ENCODE measurements around the gene ZFTA.
A peak's percentile ranks its signal among the peaks of the same experiment; 100 is the strongest.

The ZFTA gene

DNA sequence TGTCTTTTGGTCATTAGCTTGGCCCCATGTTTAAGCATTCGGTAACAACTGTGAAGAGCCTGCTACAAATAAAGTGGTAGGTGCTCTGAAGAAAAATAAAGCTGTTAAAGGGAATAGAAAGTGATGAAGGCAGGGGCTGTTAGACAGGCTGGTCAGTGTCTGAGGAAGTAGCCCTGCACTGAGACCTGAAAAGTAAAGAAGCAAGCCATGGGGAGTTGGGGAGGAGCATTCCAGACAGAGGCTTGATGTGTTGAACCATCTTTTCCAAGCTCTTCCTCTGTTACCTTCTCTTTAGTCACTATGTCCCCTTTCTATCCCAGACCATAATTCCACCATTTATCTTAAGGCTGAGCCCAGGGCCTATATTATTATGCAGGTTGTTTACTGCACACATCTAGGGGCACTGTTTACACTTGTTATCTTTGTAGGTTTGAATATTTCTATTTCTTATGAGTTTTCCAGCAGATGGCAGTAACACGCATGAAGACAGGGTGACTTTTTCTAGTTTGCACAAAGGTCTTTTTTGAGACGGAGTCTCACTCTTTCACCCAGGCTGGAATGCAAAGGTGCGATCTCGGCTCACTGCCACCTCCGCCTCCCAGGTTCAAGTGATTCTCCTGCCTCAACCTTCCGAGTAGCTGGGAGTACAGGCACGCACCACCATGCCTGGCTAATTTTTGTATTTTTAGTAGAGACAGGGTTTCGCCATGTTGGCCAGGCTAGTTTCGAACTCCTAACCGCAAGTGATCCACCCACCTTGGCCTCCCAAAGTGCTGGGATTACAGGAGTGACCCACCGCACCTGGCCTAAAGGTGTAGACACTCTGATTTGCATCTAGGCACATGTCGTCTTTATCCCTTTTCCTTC lies 23.0 kb downstream of the ZFTA start:
- no peak for DNase-seq

DNA sequence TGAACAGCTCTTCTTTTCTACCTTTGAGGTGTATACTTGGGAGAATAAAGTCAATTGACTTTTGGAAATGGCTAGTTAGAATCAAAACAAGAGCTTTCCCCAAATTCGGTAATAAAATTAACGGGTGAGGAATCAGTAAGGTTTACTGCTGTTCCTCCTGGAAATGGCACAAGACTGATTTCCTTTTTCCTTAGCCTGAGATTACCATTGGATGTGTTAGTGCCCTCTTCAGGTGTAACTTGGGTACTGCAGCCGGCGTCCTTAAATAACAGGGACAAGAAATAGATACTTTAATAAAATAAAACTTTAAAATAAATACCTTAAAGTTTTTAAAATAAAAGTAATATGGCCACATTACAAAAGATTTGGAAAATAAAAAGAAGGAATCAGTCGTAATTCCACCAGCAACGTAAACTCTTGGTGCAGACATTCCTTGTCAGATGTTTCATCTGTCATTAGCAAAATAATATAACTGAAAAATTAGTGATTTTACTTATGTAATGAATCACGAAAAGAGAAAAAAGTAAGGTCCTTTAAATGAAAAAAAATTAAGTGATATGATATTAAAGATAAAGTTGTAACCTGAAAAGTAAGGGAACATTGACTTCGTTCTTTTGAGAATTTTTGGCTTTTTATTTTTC lies 29.7 kb downstream of the ZFTA start:
- peak; percentile 27 for DNase-seq

DNA sequence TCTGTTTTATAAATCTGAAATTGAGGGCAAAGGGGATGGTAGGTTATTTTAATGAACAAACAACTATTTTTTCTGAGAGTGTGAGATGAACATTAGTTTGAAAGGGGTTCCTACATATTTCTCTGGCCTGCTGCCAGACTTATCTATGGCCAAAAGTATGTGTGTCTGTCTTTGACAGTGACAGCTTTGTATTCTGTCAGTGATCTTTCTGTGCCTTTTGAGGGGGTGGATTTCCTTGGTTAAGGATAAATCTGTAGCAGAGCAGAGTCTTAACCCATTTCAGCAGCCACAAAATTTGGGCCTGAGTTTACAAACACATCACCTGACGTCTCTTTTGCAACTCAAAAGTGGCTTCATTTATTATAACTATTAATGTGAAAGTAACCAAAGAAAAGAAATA lies 30.9 kb downstream of the ZFTA start:
- DNase-seq, result no peak

DNA sequence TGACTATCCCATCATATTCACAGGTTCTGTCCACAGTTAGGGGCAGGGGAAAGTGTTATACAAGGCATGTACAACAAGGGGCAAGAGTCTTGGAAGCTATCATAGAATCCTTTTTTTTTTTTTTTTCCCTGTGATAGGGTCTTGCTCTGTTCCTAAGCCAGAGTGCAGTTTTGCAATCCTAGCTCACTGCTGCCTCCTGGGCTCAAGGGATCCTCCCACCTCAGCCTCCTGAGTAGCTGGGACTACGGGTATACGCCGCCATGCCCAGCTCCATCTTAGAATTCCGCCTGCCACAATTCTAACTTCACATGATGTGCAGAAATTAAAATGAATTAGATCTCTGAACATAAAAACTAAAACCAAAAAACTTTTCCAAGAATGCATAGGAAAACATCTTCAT lies 31.7 kb downstream of the ZFTA start:
- no peak for DNase-seq

DNA sequence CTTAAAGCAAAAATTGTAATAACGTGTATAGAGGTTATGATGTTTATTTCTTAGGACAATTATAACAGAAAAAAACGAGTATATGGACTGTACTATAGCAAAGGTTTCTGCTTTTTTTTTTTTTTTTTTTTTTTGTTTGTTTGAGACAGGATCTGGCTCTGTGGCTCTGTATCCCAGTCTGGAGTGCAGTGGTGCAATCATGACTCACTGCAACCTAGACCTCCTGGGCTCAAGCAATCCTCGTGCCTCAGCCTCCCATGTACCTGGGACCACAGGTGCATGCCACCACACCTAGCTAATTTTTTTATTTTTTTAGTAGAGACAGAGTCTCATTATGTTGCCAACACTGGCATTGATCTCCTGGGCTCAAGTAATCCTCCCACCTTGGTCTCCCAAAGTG lies 39.2 kb downstream of the ZFTA start:
- DNase-seq, result no peak

DNA sequence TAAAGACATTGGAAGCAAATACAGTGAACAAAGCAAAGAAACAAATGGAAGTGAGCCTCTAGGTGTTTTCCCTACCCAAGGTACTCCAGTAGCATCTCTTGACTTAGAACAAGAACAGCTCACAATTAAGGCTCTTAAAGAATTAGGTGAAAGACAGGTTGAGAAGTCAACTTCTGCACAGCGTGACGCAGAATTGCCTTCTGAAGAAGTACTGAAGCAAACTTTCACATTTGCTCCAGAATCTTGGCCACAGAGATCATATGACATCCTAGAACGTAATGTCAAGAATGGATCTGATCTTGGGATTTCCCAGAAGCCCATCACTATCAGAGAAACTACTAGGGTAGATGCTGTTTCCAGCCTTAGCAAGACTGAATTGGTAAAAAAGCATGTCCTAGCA lies 48.0 kb downstream of the ZFTA start:
- DNase-seq, result no peak

DNA sequence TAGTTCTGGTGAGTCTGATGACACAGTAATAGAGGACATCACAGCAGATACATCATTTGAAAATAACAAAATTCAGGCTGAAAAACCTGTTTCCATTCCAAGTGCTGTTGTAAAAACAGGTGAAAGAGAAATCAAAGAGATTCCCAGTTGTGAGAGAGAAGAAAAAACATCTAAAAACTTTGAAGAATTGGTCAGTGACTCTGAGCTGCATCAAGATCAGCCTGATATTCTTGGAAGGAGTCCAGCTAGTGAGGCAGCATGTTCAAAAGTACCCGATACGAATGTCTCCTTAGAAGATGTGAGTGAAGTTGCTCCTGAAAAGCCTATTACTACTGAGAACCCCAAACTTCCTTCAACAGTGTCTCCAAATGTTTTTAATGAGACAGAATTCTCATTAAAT lies 48.6 kb downstream of the ZFTA start:
- DNase-seq, result no peak

DNA sequence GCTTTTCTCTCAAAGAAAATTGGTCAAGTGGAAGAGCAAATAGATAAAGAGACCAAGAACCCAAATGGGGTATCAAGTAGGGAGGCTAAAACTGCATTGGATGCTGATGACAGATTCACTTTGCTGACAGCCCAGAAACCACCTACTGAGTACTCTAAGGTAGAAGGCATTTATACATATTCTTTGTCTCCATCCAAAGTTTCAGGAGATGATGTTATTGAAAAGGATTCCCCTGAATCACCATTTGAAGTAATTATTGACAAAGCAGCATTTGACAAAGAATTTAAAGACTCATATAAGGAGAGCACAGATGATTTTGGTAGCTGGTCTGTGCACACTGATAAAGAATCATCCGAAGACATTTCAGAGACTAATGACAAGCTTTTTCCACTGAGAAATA lies 49.6 kb downstream of the ZFTA start:
- no peak for DNase-seq

Measured in NCI-H1048 (cell line).